NCI-H1048 (cell line): ENCODE measurements around the gene IST1.
"Not testable (repeated sequence)": the region's sequence is repeated elsewhere in the genome, so short reads cannot be mapped to it uniquely, and the experiment has no call there.

Experiments
- DNase-seq: peaks from one replicate; lab custom pipeline; 2025; lab: John Stamatoyannopoulos, UW

The IST1 gene

GRCh38 chr16:71894921-71895678, at the start of gene IST1:
IST1 (plus strand) TSS chr16:71895531; CDS start chr16:71915641, 20,110 bp downstream.
- peak; percentile 65 for DNase-seq

GRCh38 chr16:71845639-71846430, 49.5 kb upstream of the IST1 start, which contains the start of gene ATXN1L:
ATXN1L (plus strand) TSS chr16:71845976; CDS start chr16:71849741, 3,765 bp downstream.
- peak; percentile 9 for DNase-seq

GRCh38 chr16:71846431-71846830, 48.9 kb upstream of the IST1 start:
- DNase-seq = no peak

- no peak for DNase-seq
These were observed 48.2 kb upstream of the IST1 start for GRCh38 chr16:71847096-71847495.

GRCh38 chr16:71848622-71849021, 46.7 kb upstream of the IST1 start:
- DNase-seq = no peak

- no peak for DNase-seq
These were observed 43.6 kb upstream of the IST1 start for GRCh38 chr16:71851746-71852145.

GRCh38 chr16:71852158-71852557, 43.2 kb upstream of the IST1 start:
- DNase-seq = no peak

- no peak for DNase-seq
These were observed 42.8 kb upstream of the IST1 start for GRCh38 chr16:71852561-71852960.

GRCh38 chr16:71853413-71853812, 41.9 kb upstream of the IST1 start:
- DNase-seq = no peak

GRCh38 chr16:71854369-71854948, 40.9 kb upstream of the IST1 start:
- no peak for DNase-seq

- no peak for DNase-seq
These were observed 39.2 kb upstream of the IST1 start for GRCh38 chr16:71855937-71856662.

GRCh38 chr16:71859762-71860521, 35.4 kb upstream of the IST1 start:
- no peak for DNase-seq

- no peak for DNase-seq
These were observed 31.3 kb upstream of the IST1 start for GRCh38 chr16:71863995-71864394.

- DNase-seq = no peak
These were observed 30.0 kb upstream of the IST1 start for GRCh38 chr16:71865173-71865863.

- DNase-seq = not testable (repeated sequence)
These were observed 28.2 kb upstream of the IST1 start for GRCh38 chr16:71867175-71867574.

- no peak for DNase-seq
These were observed 27.4 kb upstream of the IST1 start for GRCh38 chr16:71867939-71868338.

- DNase-seq = no peak
These were observed 26.2 kb upstream of the IST1 start for GRCh38 chr16:71869089-71869488.

GRCh38 chr16:71870818-71871217, 24.5 kb upstream of the IST1 start:
- no peak for DNase-seq

GRCh38 chr16:71873199-71873598, 22.1 kb upstream of the IST1 start:
- no peak for DNase-seq

- DNase-seq = no peak
These were observed 16.4 kb upstream of the IST1 start for GRCh38 chr16:71878911-71879310.

- DNase-seq = no peak
These were observed 15.2 kb upstream of the IST1 start for GRCh38 chr16:71880176-71880575.
